Prostate gland (tissue), 2 donors: Measurements from ENCODE around the gene ATXN3L. TPM values are rescaled to one million over a fixed set of nuclear protein-coding genes. Genes with fewer than 3 reads are reported as not detected.

ENCODE experiments used
- DNase-seq: peaks from one replicate; pipeline ENCODE4 v3.0.0-alpha.2; 2019; ENCODE audit warnings: low spot score
- H3K27ac ChIP-seq, 2 donors: fragments of 200-600 bp; sonication (generic); 2 replicates each; pipeline ENCODE4 v1.5.1; 2017 to 2019
- H3K27me3 ChIP-seq: fragments of 200-600 bp; sonication (generic); replicated peaks from 2 replicates; pipeline ENCODE4 v1.5.1; 2019; ENCODE audit not compliant: insufficient read depth
- H3K36me3 ChIP-seq, 2 donors: fragments of 200-600 bp; sonication (generic); 1 replicate in 1 of 2; 2 replicates in 1 of 2; pipeline versions ENCODE4 v1.5.1 to v1.8.1; 2017 to 2019
- H3K4me1 ChIP-seq: fragments of 200-600 bp; sonication (generic); replicated peaks from 2 replicates; pipeline ENCODE4 v1.5.1; 2019
- H3K4me3 ChIP-seq, 2 donors: fragments of 200-600 bp; sonication (generic); 2 replicates each; pipeline ENCODE4 v1.5.1; 2017 to 2019
- H3K9me3 ChIP-seq: fragments of 200-600 bp; sonication (generic); 2 replicates; pipeline ENCODE4 v1.5.1; 2017
- CTCF ChIP-seq, 4 experiments: fragments of 200-600 bp in 2 of 4; fragments of 450-650 bp in 2 of 4; sonication (generic) in 2 of 4; IDR thresholded peaks; 1 replicate in 3 of 4; 2 replicates in 1 of 4; pipeline ENCODE4 v1.5.1; 2016 to 2019; ENCODE audit warnings: antibody characterized with exemption in 4 of 4, mild to moderate bottlenecking in 2 of 4, moderate library complexity in 2 of 4
- POLR2A ChIP-seq: fragments of 450-650 bp; IDR thresholded peaks from one replicate; pipeline ENCODE4 v1.6.1; 2016; ENCODE audit warnings: antibody characterized with exemption, mild to moderate bottlenecking
- POLR2AphosphoS5 ChIP-seq: sonication (generic); formaldehyde crosslinking; IDR thresholded peaks from one replicate; pipeline ENCODE4 v1.6.1; 2017; ENCODE audit warnings: antibody characterized with exemption
- WGBS: methylation state at CpG from one replicate; pipeline ENCODE4 v1.1.5; 2018; 5-methylcytosine and 5-hydroxymethylcytosine counted together
- intact Hi-C: fragments of 100-400 bp; cut with DNase I; formaldehyde crosslinking; loops from one replicate; pipeline ENCODE4 v1.14.2; 2022
- total RNA-seq, 2 donors: library from RNA; depleted of rRNA; stranded (reverse); fragments of >200 nt; gene quantifications; one replicate each; pipeline ENCODE4 v1.1.0, GENCODE V29; 2016

Gene ATXN3L
- total RNA-seq, 2 donors from 2014 or later: not detected

GRCh38 chrX:13287816-13288215, 32.0 kb downstream of the ATXN3L start:
- Histone ChIP-seq H3K27ac (no peak overlapping the region), H3K9me3 (no peaks in the 10 kb centered on the region), H3K27me3 (no peaks in the 10 kb centered on the region), H3K4me1 (no peaks in the 10 kb centered on the region), H3K36me3 (no peaks in the 10 kb centered on the region), H3K4me3 (no peak overlapping the region)
- WGBS: 50% methylated on average over 2 of the region's 2 CpGs
- no peak for TF ChIP-seq POLR2A
- no peak for DNase-seq
- intact Hi-C loops: no loop called here

- H3K27me3 ChIP-seq: no peaks in the 10 kb centered on the region
- no peaks in the 10 kb centered on the region for H3K9me3 ChIP-seq
- no peak for DNase-seq
- no peak overlapping the region for H3K4me3 ChIP-seq
- H3K4me1 ChIP-seq: no peaks in the 10 kb centered on the region
- TF ChIP-seq POLR2A: no peak
- TF ChIP-seq CTCF (IDR thresholded peaks at IDR 0.05): no peak
- no peak for TF ChIP-seq POLR2AphosphoS5
- intact Hi-C loops: no loop called here
- no peak overlapping the region for H3K27ac ChIP-seq
- 100% methylated on average over 3 of the region's 7 CpGs for WGBS
- no peaks in the 10 kb centered on the region for H3K36me3 ChIP-seq
Measured at GRCh38 chrX:13285693-13286092, 34.2 kb downstream of the ATXN3L start.

GRCh38 chrX:13285229-13285628, 34.6 kb downstream of the ATXN3L start:
- Histone ChIP-seq H3K27ac (no peak overlapping the region), H3K4me3 (no peak overlapping the region), H3K27me3 (no peaks in the 10 kb centered on the region), H3K36me3 (no peaks in the 10 kb centered on the region), H3K4me1 (no peaks in the 10 kb centered on the region), H3K9me3 (no peaks in the 10 kb centered on the region)
- DNase-seq: no peak
- intact Hi-C loops: no loop called here
- TF ChIP-seq POLR2AphosphoS5: no peak
- WGBS: 90% methylated on average over 2 of the region's 5 CpGs

GRCh38 chrX:13284570-13284969, 35.3 kb downstream of the ATXN3L start:
- no peaks in the 10 kb centered on the region for H3K9me3 ChIP-seq
- no peaks in the 10 kb centered on the region for H3K36me3 ChIP-seq
- H3K27ac ChIP-seq: no peak overlapping the region
- intact Hi-C loops: no loop called here
- TF ChIP-seq CTCF (IDR thresholded peaks at IDR 0.05): no peak
- TF ChIP-seq POLR2AphosphoS5: no peak
- no peak for TF ChIP-seq POLR2A
- 100% methylated on average over 1 of the region's 1 CpG for WGBS
- H3K4me3 ChIP-seq: no peak overlapping the region
- DNase-seq: no peak
- H3K4me1 ChIP-seq: no peaks in the 10 kb centered on the region
- H3K27me3 ChIP-seq: no peaks in the 10 kb centered on the region

- intact Hi-C loops: no loop called here
- H3K4me1 ChIP-seq: no peaks in the 10 kb centered on the region
- no peaks in the 10 kb centered on the region for H3K27me3 ChIP-seq
- no peak overlapping the region for H3K4me3 ChIP-seq
- H3K36me3 ChIP-seq: no peaks in the 10 kb centered on the region
- 67% methylated on average over 1 of the region's 1 CpG for WGBS
- TF ChIP-seq CTCF (IDR thresholded peaks at IDR 0.05): no peak
- no peak for TF ChIP-seq POLR2AphosphoS5
- no peaks in the 10 kb centered on the region for H3K9me3 ChIP-seq
- DNase-seq: no peak
- H3K27ac ChIP-seq: no peak overlapping the region
Measured at GRCh38 chrX:13283950-13284546, 35.8 kb downstream of the ATXN3L start.

GRCh38 chrX:13283512-13283911, 36.3 kb downstream of the ATXN3L start:
- Histone ChIP-seq H3K27ac (no peak overlapping the region), H3K4me1 (no peaks in the 10 kb centered on the region), H3K36me3 (no peaks in the 10 kb centered on the region), H3K27me3 (no peaks in the 10 kb centered on the region), H3K4me3 (no peak overlapping the region), H3K9me3 (no peaks in the 10 kb centered on the region)
- 65% methylated on average over 2 of the region's 2 CpGs for WGBS
- intact Hi-C loops: no loop called here
- TF ChIP-seq POLR2A (no peak), CTCF (IDR thresholded peaks at IDR 0.05) (no peak), POLR2AphosphoS5 (no peak)
- no peak for DNase-seq
